Omental fat pad (tissue), 4 donors: ENCODE data around the gene TRPT1. TPM values are rescaled to one million over a fixed set of nuclear protein-coding genes. Genes with fewer than 3 reads are reported as not detected.

ENCODE experiments used
- ATAC-seq: fragments of 150-250 bp; one replicate; pipeline ENCODE4 v1.9.1; 2016; ENCODE audit warnings: mild to moderate bottlenecking, moderate library complexity; ENCODE audit not compliant: low FRiP score
- DNase-seq: peaks from one replicate; pipeline ENCODE4 v3.0.0-alpha.2; 2019; ENCODE audit warnings: low spot score
- CTCF ChIP-seq, 3 donors: fragments of 450-650 bp; IDR thresholded peaks; one replicate each; pipeline ENCODE4 v1.5.1; 2016 to 2017; ENCODE audit warnings: antibody characterized with exemption in 3 of 3, mild to moderate bottlenecking in 3 of 3, moderate library complexity in 2 of 3
- total RNA-seq, 4 donors: library from RNA; depleted of rRNA; stranded (reverse); fragments of >200 nt; gene quantifications; one replicate each; pipeline ENCODE4 v1.1.0, GENCODE V29; 2016

The TRPT1 gene
- total RNA-seq, 4 donors from 2014 or later: 26.3 to 56.6 (median 37.3) TPM

- no peak for ATAC-seq
These were observed 15.5 kb downstream of the TRPT1 start for GRCh38 chr11:64210301-64211020.

GRCh38 chr11:64209563-64209843 is 16.5 kb downstream of the TRPT1 start:
- DNase-seq (no peak), ATAC-seq (no peak)
- TF ChIP-seq CTCF (IDR thresholded peaks at IDR 0.05): no peak

More at GRCh38 chr11:64210301-64211020, 15.5 kb downstream of the TRPT1 start:
- no peak for DNase-seq
- no peak for TF ChIP-seq CTCF (IDR thresholded peaks at IDR 0.05)

GRCh38 chr11:64208796-64209562 is 17.0 kb downstream of the TRPT1 start:
- TF ChIP-seq CTCF (IDR thresholded peaks at IDR 0.05): no peak
- DNase-seq: no peak
- ATAC-seq: no peak

GRCh38 chr11:64208086-64208795 is 17.7 kb downstream of the TRPT1 start:
- no peak for DNase-seq
- no peak for TF ChIP-seq CTCF (IDR thresholded peaks at IDR 0.05)
- ATAC-seq: no peak

GRCh38 chr11:64207256-64208085 is 18.5 kb downstream of the TRPT1 start:
- ATAC-seq (peak; percentile 31), DNase-seq (no peak)
- TF ChIP-seq CTCF (IDR thresholded peaks at IDR 0.05): no peak

GRCh38 chr11:64206457-64207255 is 19.3 kb downstream of the TRPT1 start, which contains the start of gene FERMT3:
Gene FERMT3 (plus strand): TSS chr11:64206721. CDS start chr11:64207365, 644 bp downstream.
- no peak for TF ChIP-seq CTCF (IDR thresholded peaks at IDR 0.05)
- DNase-seq (no peak), ATAC-seq (no peak)
